ENCODE results near the gene SWSAP1. TPM values are rescaled to one million over a fixed set of nuclear protein-coding genes. Genes with fewer than 3 reads are reported as not detected.

Gene SWSAP1
- total RNA-seq, 4 donors from 2014 or later, result 0.76 to 3.2 (median 1.9) TPM; not detected in 1

DNA sequence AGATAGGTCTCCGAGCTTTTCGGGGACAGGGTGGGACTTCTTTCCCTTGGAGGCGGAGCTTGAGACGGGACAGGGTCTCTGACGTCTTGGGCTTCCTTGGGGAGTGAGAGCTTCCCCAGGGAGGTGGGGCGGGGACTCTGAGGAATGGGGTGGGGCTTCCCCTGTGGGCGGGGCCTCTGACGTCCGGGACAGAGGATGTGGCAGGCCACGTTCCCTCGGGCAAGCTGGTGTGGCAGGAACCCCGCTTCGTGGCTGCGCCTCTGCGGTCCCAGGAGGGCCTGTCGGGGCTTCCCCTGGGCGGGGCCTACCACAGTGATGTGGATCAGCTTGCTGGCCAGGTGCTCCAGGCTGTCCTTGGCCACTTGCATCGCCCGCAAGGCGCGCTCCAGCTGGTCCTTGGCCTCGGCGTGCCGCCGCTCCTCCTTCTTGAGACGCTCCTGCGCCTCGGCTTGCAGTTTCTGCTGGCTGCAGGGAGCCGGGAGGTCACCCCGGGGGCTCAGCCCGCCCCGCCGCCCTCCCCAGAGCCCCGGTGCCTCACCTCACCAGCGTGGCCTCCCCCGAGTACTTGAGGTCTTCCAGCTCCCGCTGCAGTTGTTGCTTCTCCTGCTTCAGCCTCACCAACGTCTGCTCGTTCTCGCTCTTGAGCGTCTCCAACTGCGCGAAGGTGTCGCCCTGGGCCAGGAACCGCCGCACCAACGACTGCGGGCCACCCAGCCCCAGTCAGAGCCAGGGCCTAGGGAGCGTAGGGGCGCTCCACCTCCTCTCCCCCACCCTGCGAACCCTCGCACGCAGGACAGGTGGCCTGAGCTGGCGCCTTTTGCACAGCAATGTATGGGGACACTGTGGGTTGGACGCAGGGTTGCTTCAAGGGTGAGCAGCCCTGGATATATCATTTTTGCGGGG is 47.9 kb downstream of the SWSAP1 start:
- no peak for TF ChIP-seq POLR2A (IDR thresholded peaks at IDR 0.05)
- TF ChIP-seq, protein P1, sequence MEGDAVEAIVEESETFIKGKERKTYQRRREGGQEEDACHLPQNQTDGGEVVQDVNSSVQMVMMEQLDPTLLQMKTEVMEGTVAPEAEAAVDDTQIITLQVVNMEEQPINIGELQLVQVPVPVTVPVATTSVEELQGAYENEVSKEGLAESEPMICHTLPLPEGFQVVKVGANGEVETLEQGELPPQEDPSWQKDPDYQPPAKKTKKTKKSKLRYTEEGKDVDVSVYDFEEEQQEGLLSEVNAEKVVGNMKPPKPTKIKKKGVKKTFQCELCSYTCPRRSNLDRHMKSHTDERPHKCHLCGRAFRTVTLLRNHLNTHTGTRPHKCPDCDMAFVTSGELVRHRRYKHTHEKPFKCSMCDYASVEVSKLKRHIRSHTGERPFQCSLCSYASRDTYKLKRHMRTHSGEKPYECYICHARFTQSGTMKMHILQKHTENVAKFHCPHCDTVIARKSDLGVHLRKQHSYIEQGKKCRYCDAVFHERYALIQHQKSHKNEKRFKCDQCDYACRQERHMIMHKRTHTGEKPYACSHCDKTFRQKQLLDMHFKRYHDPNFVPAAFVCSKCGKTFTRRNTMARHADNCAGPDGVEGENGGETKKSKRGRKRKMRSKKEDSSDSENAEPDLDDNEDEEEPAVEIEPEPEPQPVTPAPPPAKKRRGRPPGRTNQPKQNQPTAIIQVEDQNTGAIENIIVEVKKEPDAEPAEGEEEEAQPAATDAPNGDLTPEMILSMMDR (IDR thresholded peaks at IDR 0.05), result no peak
- peaks cover 0 to 53% of the 10 kb centered on the region in 2 donors for H3K27me3 ChIP-seq
- H3K9me3 ChIP-seq, result peaks cover 0 to 6% (median 0%) of the 10 kb centered on the region in 4 donors
- peak; percentile 73 to 95 (median 89) for DNase-seq
- H3K4me3 ChIP-seq, result peak overlapping the region in 3 of 4 donors; percentile 29 to 45 (median 37)
- H3K27ac ChIP-seq, result peak overlapping the region in 2 of 4 donors; percentile 2 to 52
- peaks cover 0 to 41% (median 31%) of the 10 kb centered on the region in 4 donors for H3K4me1 ChIP-seq
- H3K36me3 ChIP-seq, result no peaks in the 10 kb centered on the region

DNA sequence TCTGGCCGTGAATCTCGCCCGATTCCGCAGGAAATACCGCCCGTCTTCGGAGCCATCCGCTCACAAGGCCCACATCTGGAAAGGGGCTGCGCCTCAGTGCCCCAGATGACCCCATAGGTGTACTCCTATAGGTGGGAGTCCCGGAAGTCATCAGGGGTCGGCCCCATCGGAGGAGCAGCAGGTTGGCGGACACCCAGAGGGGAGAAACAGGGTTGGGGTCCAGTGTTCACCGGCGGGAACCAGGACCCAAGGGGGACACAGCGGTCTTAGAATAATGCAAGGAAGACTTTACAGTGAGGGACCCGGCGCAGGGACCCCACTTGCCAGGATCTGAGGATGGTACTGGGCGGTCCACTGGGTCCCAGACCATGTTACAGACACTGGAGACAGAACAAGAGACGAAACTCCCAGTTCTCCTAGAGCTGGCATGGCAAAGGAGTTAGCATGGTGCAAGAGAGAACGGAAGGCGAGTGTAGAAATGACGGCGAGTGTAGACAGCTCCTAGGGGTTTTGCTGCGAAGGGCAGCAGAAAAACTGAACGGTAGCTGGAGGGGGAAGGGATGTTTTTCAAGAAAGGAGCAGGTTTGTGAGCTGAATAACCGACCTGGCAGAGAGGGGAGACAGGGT is 48.8 kb downstream of the SWSAP1 start:
- Histone ChIP-seq H3K27me3 (peaks cover 0 to 51% of the 10 kb centered on the region in 2 donors), H3K9me3 (peaks cover 0 to 6% (median 0%) of the 10 kb centered on the region in 4 donors)
- no peak for TF ChIP-seq POLR2A (IDR thresholded peaks at IDR 0.05)
- TF ChIP-seq, protein P1 (IDR thresholded peaks at IDR 0.05), result no peak

DNA sequence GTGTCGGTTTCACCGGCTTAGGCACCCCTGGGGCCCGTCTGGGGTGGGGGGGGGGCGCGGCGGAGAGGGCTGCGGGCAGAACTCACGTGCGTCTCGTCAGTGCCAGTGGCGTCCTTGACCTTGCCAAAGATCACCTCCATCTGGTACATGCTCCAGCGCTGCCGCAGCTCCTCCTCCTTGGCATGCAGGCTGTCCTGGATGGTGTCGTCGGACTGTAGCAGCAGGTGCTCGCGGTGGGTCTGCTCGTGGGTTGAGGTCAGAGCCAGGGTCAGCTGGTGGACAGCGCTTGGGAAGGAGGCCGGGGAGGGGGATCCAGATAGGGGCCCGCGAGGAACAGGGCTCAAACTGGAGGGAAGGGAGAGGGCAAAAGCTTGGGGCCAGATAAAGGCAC is 49.3 kb downstream of the SWSAP1 start:
- H3K4me3 ChIP-seq, result no peak overlapping the region
- peaks cover 0 to 36% (median 25%) of the 10 kb centered on the region in 4 donors for H3K4me1 ChIP-seq
- H3K27me3 ChIP-seq, result peaks cover 0 to 46% of the 10 kb centered on the region in 2 donors
- TF ChIP-seq POLR2A (IDR thresholded peaks at IDR 0.05), result no peak
- DNase-seq, result no peak
- H3K27ac ChIP-seq, result no peak overlapping the region
- peaks cover 0 to 6% (median 0%) of the 10 kb centered on the region in 4 donors for H3K9me3 ChIP-seq
- H3K36me3 ChIP-seq, result no peaks in the 10 kb centered on the region

More for the DNA sequence above, 48.8 kb downstream of the SWSAP1 start:
- Histone ChIP-seq H3K4me1 (peaks cover 0 to 41% (median 30%) of the 10 kb centered on the region in 4 donors), H3K4me3 (no peak overlapping the region), H3K36me3 (no peaks in the 10 kb centered on the region), H3K27ac (no peak overlapping the region)
- no peak for DNase-seq

Small RNA genes within 50 kb of the gene (small RNA-seq; reads per million reads assigned to genes)
- 0 reads per million in 2 donors for gene RF00019

Other genes starting within 250 kb of the SWSAP1 start
- 10 to 100 TPM in 2 of 4 donors, 1 to 10 TPM in 2; 1.7 to 28.9 (median 8.4) TPM for gene SPC24, start 218.9 kb upstream of the SWSAP1 start, total RNA-seq
- gene KANK2, start 177.1 kb upstream of the SWSAP1 start, total RNA-seq, result 100 to 1,000 TPM in 1 of 4 donors, 10 to 100 TPM in 3; 41.9 to 283 (median 68.4) TPM
- not detected for gene ANGPTL8, start 135.0 kb upstream of the SWSAP1 start, total RNA-seq
- 100 to 1,000 TPM in 3 of 4 donors, 10 to 100 TPM in 1; 66.4 to 194 (median 157) TPM for gene DOCK6, start 112.1 kb upstream of the SWSAP1 start, total RNA-seq
- gene TSPAN16, start 78.5 kb upstream of the SWSAP1 start, total RNA-seq, result not detected
- gene RAB3D, start 35.0 kb upstream of the SWSAP1 start, total RNA-seq, result 10 to 100 TPM in 3 of 4 donors, 1 to 10 TPM in 1; 9.5 to 16.4 (median 12.7) TPM
- 100 to 1,000 TPM in 3 of 4 donors, 10 to 100 TPM in 1; 77.6 to 212 (median 168) TPM for gene TMEM205, start 28.4 kb upstream of the SWSAP1 start, total RNA-seq
- 100 to 1,000 TPM in 1 of 4 donors, 10 to 100 TPM in 3; 25.6 to 157 (median 65.6) TPM for gene CCDC159, start 28.1 kb upstream of the SWSAP1 start, total RNA-seq
- gene PLPPR2, start 19.2 kb upstream of the SWSAP1 start, total RNA-seq, result 10 to 100 TPM in 2 of 4 donors, 1 to 10 TPM in 2; 6.8 to 18.2 (median 10.1) TPM
- gene EPOR, start 9.6 kb downstream of the SWSAP1 start, total RNA-seq, result 1 to 10 TPM; 1.2 to 5.0 (median 3.0) TPM
- 10 to 100 TPM in 1 of 4 donors, 1 to 10 TPM in 3; 2.5 to 51.2 (median 6.3) TPM for gene RGL3, start 44.6 kb downstream of the SWSAP1 start, total RNA-seq
- 1 to 10 TPM in 1 of 4 donors, not detected in 3; 1.5 TPM for gene ODAD3, start 60.5 kb downstream of the SWSAP1 start, total RNA-seq
- 100 to 1,000 TPM; 161 to 239 (median 194) TPM for gene PRKCSH, start 61.0 kb downstream of the SWSAP1 start, total RNA-seq
- gene ELAVL3, start 106.4 kb downstream of the SWSAP1 start, total RNA-seq, result under 1 TPM in 1 of 4 donors, not detected in 3; 0.95 TPM
- gene ZNF653, start 131.2 kb downstream of the SWSAP1 start, total RNA-seq, result 10 to 100 TPM in 3 of 4 donors, 1 to 10 TPM in 1; 8.6 to 33.7 (median 23.3) TPM
- 10 to 100 TPM; 50.1 to 94.0 (median 70.4) TPM for gene ECSIT, start 154.5 kb downstream of the SWSAP1 start, total RNA-seq
- 10 to 100 TPM; 21.2 to 88.2 (median 25.7) TPM for gene CNN1, start 164.2 kb downstream of the SWSAP1 start, total RNA-seq
- 10 to 100 TPM; 30.5 to 39.2 (median 32.2) TPM for gene ELOF1, start 184.6 kb downstream of the SWSAP1 start, total RNA-seq
- 10 to 100 TPM; 16.5 to 36.3 (median 23.4) TPM for gene ACP5, start 203.0 kb downstream of the SWSAP1 start, total RNA-seq
- gene ZNF627, start 222.8 kb downstream of the SWSAP1 start, total RNA-seq, result 10 to 100 TPM in 1 of 4 donors, 1 to 10 TPM in 3; 4.4 to 10.7 (median 5.5) TPM

Measured in Peyer's patch (tissue), 4 donors.